ENCODE data around the gene ALDH1A1. TPM values are rescaled to one million over a fixed set of nuclear protein-coding genes. Genes with fewer than 3 reads are reported as not detected.

ALDH1A1 gene
- total RNA-seq, 1 donor from 2014 or later: 212 TPM

DNA sequence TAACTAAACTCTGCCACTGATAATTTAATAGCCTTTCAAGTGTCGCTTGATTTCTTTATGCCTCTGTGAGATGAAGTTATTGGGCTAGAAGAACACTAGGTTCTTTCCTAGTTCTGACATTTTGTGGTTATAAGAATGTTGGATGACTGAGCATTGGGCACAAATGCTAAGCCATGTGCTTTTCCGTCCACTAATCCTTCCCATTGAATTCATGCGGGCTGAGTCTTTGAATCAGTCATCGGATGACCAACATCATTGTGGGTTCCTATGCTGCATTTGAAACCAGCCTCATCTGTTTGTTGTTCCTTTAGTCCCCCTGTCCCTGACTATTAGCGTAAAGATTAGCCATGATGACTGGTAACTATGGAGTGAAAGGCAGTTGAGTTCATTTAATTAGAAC lies 58.5 kb downstream of the ALDH1A1 start:
- H3K4me3 ChIP-seq: no peak overlapping the region
- TF ChIP-seq, protein P1, sequence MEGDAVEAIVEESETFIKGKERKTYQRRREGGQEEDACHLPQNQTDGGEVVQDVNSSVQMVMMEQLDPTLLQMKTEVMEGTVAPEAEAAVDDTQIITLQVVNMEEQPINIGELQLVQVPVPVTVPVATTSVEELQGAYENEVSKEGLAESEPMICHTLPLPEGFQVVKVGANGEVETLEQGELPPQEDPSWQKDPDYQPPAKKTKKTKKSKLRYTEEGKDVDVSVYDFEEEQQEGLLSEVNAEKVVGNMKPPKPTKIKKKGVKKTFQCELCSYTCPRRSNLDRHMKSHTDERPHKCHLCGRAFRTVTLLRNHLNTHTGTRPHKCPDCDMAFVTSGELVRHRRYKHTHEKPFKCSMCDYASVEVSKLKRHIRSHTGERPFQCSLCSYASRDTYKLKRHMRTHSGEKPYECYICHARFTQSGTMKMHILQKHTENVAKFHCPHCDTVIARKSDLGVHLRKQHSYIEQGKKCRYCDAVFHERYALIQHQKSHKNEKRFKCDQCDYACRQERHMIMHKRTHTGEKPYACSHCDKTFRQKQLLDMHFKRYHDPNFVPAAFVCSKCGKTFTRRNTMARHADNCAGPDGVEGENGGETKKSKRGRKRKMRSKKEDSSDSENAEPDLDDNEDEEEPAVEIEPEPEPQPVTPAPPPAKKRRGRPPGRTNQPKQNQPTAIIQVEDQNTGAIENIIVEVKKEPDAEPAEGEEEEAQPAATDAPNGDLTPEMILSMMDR (IDR thresholded peaks at IDR 0.05): no peak
- intact Hi-C loops (cut with DNase I): no loop called here
- H3K36me3 ChIP-seq: no peaks in the 10 kb centered on the region
- ATAC-seq (no peak), DNase-seq (no peak)
- no peaks in the 10 kb centered on the region for H3K4me1 ChIP-seq
- H3K27ac ChIP-seq: no peak overlapping the region
- no peaks in the 10 kb centered on the region for H3K27me3 ChIP-seq
- no peaks in the 10 kb centered on the region for H3K9me3 ChIP-seq

DNA sequence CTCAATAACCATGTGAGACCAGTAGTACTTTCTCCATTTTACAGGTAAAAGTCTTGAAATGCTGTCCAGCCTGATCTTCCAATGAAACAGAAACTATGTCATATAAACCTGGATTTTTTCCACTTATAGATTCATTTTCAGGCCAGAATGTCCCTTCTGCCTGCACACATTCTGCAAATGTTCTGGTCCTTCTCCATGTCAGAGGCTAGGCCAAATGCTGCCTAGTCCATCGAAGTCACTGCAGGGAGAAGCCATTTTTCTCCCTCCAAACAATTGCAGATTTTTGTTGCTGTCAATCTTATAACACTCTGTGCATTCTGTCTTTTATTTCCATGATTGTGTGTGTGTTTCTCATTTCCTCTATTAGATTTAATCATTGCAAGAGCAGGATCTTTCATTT lies 59.4 kb downstream of the ALDH1A1 start:
- Histone ChIP-seq H3K27me3 (no peaks in the 10 kb centered on the region), H3K4me3 (no peak overlapping the region), H3K27ac (no peak overlapping the region), H3K36me3 (no peaks in the 10 kb centered on the region), H3K4me1 (no peaks in the 10 kb centered on the region), H3K9me3 (no peaks in the 10 kb centered on the region)
- intact Hi-C loops (cut with DNase I): no loop called here
- TF ChIP-seq, protein P1 (IDR thresholded peaks at IDR 0.05): no peak
- no peak for DNase-seq
- no peak for ATAC-seq

DNA sequence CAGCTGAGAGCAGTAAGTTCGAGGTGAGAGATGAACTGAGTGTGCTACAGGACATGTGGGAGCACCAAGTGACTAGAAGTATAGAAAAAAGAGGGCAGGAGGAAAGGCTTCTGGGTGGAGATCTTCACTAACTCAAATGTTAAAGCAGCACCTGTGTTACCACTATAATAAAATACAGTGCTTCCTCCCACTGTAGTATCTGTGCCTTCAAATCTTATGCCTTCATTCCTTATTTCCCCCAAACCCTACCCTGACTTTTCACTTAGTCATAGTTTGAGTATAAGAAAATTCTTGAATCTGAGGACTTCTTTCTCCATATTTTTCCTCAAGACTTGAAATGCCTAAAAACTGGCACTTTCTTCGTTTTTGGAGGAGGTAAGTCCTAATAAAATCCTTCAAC lies 61.8 kb downstream of the ALDH1A1 start:
- no peak overlapping the region for H3K27ac ChIP-seq
- intact Hi-C loops (cut with DNase I): no loop called here
- H3K4me3 ChIP-seq: no peak overlapping the region
- TF ChIP-seq, protein P1 (IDR thresholded peaks at IDR 0.05): no peak
- ATAC-seq (no peak), DNase-seq (no peak)
- H3K36me3 ChIP-seq: no peaks in the 10 kb centered on the region
- no peaks in the 10 kb centered on the region for H3K27me3 ChIP-seq
- no peaks in the 10 kb centered on the region for H3K9me3 ChIP-seq
- no peaks in the 10 kb centered on the region for H3K4me1 ChIP-seq

DNA sequence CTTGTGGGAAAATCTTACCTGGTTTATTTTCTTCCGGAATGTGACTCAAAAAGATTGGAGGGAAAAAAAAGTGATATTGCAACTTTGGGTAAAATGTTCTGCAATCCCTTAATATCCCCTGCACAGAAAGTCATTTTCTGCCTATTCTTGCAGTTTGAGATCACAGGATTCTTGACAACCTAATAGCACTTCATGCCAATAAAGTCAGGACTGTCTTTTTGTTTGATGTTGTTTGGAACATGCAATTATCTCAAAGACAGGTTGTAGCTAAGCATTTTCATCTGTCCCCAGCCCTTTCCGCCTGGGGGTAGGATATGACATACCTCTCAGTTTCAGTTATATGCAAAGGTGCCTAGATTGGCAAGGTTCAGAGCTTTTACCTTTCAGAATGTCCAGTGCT lies 63.9 kb downstream of the ALDH1A1 start:
- Histone ChIP-seq H3K27me3 (no peaks in the 10 kb centered on the region), H3K9me3 (no peaks in the 10 kb centered on the region), H3K4me3 (no peak overlapping the region), H3K4me1 (no peaks in the 10 kb centered on the region), H3K27ac (no peak overlapping the region), H3K36me3 (no peaks in the 10 kb centered on the region)
- TF ChIP-seq, protein P1 (IDR thresholded peaks at IDR 0.05): no peak
- intact Hi-C loops (cut with DNase I): no loop called here
- no peak for ATAC-seq
- DNase-seq: no peak

GRCh38 chr9:72888067-72888466 lies 64.8 kb downstream of the ALDH1A1 start:
- Histone ChIP-seq H3K27ac (no peak overlapping the region), H3K9me3 (no peaks in the 10 kb centered on the region), H3K36me3 (no peaks in the 10 kb centered on the region), H3K4me1 (no peaks in the 10 kb centered on the region), H3K27me3 (no peaks in the 10 kb centered on the region), H3K4me3 (no peak overlapping the region)
- intact Hi-C loops (cut with DNase I): no loop called here
- ATAC-seq: no peak
- no peak for DNase-seq
- TF ChIP-seq, protein P1 (IDR thresholded peaks at IDR 0.05): no peak

DNA sequence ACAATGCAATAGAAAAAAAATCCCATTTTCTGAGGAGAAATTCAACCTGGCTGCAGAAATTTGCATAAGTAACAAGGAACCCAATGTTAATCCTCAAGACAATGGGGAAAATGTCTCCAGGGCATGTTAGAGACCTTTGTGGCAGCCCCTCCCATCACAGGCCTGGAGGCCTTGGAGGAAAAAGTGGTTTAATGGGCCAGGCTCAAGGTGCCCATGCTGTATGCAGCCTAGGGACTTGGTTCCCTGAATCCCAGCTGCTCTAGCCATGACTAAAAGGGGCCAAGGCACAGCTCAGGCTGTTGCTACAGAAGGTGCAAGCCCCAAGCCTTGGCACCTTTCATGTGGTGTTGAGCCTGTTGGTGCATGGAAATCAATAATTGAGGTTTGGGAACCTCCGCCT lies 66.5 kb downstream of the ALDH1A1 start:
- TF ChIP-seq, protein P1 (IDR thresholded peaks at IDR 0.05): no peak
- Histone ChIP-seq H3K36me3 (no peaks in the 10 kb centered on the region), H3K4me1 (no peaks in the 10 kb centered on the region), H3K4me3 (no peak overlapping the region), H3K9me3 (no peaks in the 10 kb centered on the region), H3K27ac (no peak overlapping the region), H3K27me3 (no peaks in the 10 kb centered on the region)
- no peak for DNase-seq
- no peak for ATAC-seq
- intact Hi-C loops (cut with DNase I): no loop called here

Data from upper lobe of right lung (tissue), 1 donor.